ENCODE results near the gene DAZAP1. TPM values are rescaled to one million over a fixed set of nuclear protein-coding genes. Genes with fewer than 3 reads are reported as not detected.
A peak's percentile ranks its signal among the peaks of the same experiment; 100 is the strongest.

DAZAP1 gene
- total RNA-seq, 4 donors from 2014 or later = 28.6 to 60.5 (median 48.2) TPM

- no peak overlapping the region for H3K4me3 ChIP-seq (ENCODE audit: low read depth, poor library complexity, severe bottlenecking)
- intact Hi-C loops (cut with DNase I; ENCODE audit: low total_unique reads) = no loop called here
- WGBS, 2 donors = 78 to 84% methylated on average over 14 to 15 of the region's 15 CpGs
- no peak for DNase-seq (ENCODE audit: low spot score in 2 of 2)
- no peak for TF ChIP-seq CTCF (IDR thresholded peaks at IDR 0.05)
- no peak for TF ChIP-seq POLR2A (IDR thresholded peaks at IDR 0.05)
Measured at GRCh38 chr19:1440418-1440801, 33.0 kb downstream of the DAZAP1 start.

GRCh38 chr19:1441022-1441426, 33.6 kb downstream of the DAZAP1 start:
- intact Hi-C loops (cut with DNase I; ENCODE audit: low total_unique reads) = no loop called here
- TF ChIP-seq CTCF (IDR thresholded peaks at IDR 0.05) (no peak), POLR2A (IDR thresholded peaks at IDR 0.05) (no peak)

GRCh38 chr19:1441677-1442438, 34.5 kb downstream of the DAZAP1 start:
- intact Hi-C loops (cut with DNase I; ENCODE audit: low total_unique reads) = no loop called here
- no peak overlapping the region for H3K4me3 ChIP-seq (ENCODE audit: low read depth, poor library complexity, severe bottlenecking)
- DNase-seq (ENCODE audit: low spot score in 2 of 2) = no peak
- TF ChIP-seq CTCF (IDR thresholded peaks at IDR 0.05) (no peak), POLR2A (IDR thresholded peaks at IDR 0.05) (no peak)
- WGBS, 2 donors = 85 to 88% methylated on average over 24 to 25 of the region's 25 CpGs

More at GRCh38 chr19:1441022-1441426, 33.6 kb downstream of the DAZAP1 start:
- DNase-seq (ENCODE audit: low spot score in 2 of 2) = no peak
- WGBS, 2 donors = 83 to 92% methylated on average over 9 of the region's 9 CpGs
- H3K4me3 ChIP-seq (ENCODE audit: low read depth, poor library complexity, severe bottlenecking) = no peak overlapping the region

- H3K4me3 ChIP-seq (ENCODE audit: low read depth, poor library complexity, severe bottlenecking) = no peak overlapping the region
- 2 to 4% methylated on average over 31 to 61 of the region's 70 CpGs for WGBS, 2 donors
- intact Hi-C loops (cut with DNase I; ENCODE audit: low total_unique reads) = loop anchor here (5.0 kb wide), 1 partner anchor 168 kb away; the partner anchor contains the start of gene FAM174C
- TF ChIP-seq POLR2A (IDR thresholded peaks at IDR 0.05) (no peak), CTCF (IDR thresholded peaks at IDR 0.05) (no peak)
- peak in 1 of 2 donors; percentile 94 for DNase-seq (ENCODE audit: low spot score in 2 of 2)
Measured at GRCh38 chr19:1445185-1445931, 38.0 kb downstream of the DAZAP1 start.

GRCh38 chr19:1445932-1446712, 38.7 kb downstream of the DAZAP1 start:
- H3K4me3 ChIP-seq (ENCODE audit: low read depth, poor library complexity, severe bottlenecking) = no peak overlapping the region
- DNase-seq (ENCODE audit: low spot score in 2 of 2) = no peak
- intact Hi-C loops (cut with DNase I; ENCODE audit: low total_unique reads) = loop anchor here (5.0 kb wide), 1 partner anchor 169 kb away; the partner anchor contains the start of gene FAM174C
- TF ChIP-seq POLR2A (IDR thresholded peaks at IDR 0.05) = no peak
- TF ChIP-seq CTCF (IDR thresholded peaks at IDR 0.05) = no peak
- WGBS, 2 donors = 2% methylated on average over 32 to 41 of the region's 99 CpGs

All from lower leg skin (tissue), 4 donors.